Fibroblast of skin of back (primary cell): ENCODE data around the gene SFTPD.
"Not testable (repeated sequence)": the region's sequence is repeated elsewhere in the genome, so short reads cannot be mapped to it uniquely, and the experiment has no call there.

Source experiments
- DNase-seq: peaks from one replicate; pipeline ENCODE4 v3.0.0-alpha.2; 2013

SFTPD gene

GRCh38 chr10:79923669-79924068 lies 25.2 kb downstream of the SFTPD start:
- DNase-seq: no peak

DNA sequence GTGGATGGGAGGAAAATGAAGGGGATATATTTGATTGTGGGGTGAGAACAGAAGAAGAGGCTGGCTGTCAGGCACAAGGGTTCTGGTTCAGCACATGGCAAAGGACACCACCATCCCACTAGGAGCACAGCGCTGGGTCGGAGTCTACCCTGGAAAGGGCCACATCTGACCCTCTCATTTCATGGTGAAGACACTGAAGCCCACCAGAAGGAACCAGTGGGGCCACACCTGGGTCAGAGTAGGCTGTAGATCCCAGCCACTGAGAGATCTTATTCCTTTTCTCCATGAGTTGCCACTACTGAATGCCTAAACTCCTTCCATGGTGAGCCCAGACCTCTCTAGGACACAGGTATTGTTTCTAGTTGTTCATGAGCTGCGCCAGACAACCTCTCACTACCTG lies 25.8 kb downstream of the SFTPD start:
- DNase-seq: no peak

DNA sequence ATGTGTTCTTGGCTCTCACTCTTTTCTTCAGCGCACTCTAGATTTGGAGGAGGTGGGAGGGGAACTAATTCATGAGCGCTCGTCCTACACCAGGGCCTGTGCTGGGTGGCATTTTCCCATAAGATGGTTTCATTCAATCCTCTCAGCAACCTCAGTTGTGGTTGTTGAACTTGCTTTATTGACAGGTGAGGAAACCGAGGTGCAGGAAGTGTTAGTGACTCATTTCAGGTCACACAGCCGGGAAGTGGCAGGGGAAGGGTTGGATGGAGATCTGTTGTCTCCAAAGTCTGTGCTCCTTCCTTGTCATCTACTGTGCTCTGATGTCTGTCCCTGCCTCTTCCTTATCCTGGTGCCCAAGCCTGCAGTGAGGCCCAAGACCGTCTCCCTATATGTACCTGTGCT lies 26.9 kb downstream of the SFTPD start:
- DNase-seq: not testable (repeated sequence)

- not testable (repeated sequence) for DNase-seq
These were observed 33.1 kb downstream of the SFTPD start for GRCh38 chr10:79915838-79916237.

- DNase-seq: not testable (repeated sequence)
These were observed 34.4 kb downstream of the SFTPD start for GRCh38 chr10:79914512-79914911.

GRCh38 chr10:79910836-79911235 lies 38.1 kb downstream of the SFTPD start:
- no peak for DNase-seq

- DNase-seq: no peak
These were observed 38.6 kb downstream of the SFTPD start for GRCh38 chr10:79910344-79910743.

DNA sequence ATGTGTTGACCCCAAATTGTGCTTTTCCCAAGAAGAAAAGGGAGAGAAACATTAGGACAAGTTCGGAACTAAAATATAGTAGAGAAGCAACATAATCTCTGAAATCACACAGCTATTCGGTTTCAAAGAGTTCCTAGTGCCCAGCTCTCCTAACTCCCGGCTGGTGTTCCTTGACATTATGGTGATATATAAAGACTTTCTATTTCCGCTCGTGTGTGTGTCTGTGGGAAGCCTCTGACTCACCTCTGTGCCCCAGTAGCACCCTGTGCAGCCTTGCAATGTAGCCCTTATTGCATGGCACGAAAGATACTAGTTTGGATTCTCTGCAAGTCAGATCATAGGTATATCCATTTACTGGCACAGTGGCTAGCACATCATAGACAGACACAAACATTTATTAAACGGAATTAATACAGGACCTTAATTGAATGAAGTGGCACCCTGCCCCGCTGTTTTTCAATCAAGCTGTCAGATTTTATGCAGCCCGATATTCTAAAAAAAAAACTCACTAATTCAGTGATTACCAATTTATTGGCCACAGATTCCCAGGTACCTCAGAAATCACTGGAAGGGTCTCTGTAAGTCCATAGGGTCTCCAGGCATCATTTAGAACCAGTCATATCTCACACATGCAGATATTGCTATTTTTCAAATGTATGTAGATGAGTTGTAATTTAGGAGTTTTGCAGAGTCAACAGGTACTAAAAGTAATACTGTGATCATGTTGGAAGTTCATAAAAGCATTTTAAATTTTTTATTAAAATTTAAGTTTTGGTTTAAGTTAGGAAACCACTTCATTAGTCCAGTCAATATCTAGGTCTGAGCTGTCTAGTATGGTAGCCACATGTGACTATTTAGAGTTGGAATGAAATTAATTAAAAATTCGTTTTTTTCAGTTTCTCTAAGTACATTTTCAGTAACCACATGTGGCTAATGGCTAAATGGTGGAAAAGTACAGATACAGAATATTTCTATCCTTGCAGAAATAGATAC lies 43.3 kb downstream of the SFTPD start:
- peak; percentile 42 for DNase-seq

- peak; percentile 68 for DNase-seq
These were observed 44.1 kb downstream of the SFTPD start for GRCh38 chr10:79904671-79905321.

- DNase-seq: not testable (repeated sequence)
These were observed 47.3 kb downstream of the SFTPD start for GRCh38 chr10:79901571-79901970.

DNA sequence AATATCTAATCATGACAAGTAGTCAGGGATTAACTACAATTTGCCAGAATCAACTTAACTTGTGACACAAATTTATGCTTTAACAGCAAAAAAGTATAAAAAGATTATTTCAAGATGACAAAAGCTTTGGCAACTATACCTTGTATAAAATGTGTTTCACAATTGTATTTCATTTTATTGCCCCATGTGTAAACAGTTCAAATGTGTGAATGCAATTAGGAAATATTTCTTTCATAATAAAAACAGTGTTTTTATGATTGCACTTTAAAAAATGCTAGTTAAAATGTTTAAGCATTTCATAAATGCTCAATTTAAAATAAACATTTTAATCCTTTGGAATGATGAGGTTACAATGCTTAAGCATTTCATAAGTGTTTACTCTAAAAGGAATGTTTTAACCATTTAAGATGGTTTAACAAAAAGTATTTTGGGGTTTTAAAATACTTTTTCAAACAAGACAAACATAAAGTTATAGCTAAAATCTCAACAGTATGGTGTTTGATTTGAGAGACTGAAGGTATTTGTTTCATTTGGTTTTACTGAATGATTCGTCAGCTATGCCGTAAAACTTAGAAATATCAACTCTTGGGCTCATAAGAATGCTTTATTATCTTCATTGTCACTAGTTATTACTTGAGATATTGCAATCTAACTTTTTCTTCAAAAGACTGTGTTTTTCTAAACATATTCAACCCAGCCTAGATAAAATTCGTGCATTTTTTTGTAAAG lies 50.1 kb downstream of the SFTPD start:
- DNase-seq: no peak

- not testable (repeated sequence) for DNase-seq
These were observed 56.0 kb downstream of the SFTPD start for GRCh38 chr10:79892896-79893295.

GRCh38 chr10:79890469-79890868 lies 58.4 kb downstream of the SFTPD start:
- no peak for DNase-seq

DNA sequence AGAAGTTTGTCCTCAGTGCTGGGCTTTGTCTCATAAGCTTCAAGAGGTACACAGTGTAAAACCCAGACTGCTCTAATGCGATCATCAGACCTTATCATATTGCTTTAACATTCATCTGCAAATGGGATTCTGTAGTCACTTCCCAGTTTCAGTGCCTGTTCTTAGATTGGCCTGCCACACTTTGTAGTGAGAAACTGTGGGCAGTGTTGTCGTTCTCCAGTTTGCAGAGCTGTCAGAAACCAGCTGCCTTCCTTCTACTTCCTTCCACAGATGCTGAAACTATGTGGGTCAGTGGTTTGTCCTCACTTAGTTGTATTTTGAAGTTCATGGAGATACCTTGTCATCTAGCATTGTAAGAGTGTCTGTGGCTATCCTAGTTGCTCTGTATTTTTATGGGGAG lies 59.9 kb downstream of the SFTPD start:
- not testable (repeated sequence) for DNase-seq
